KMS-11 (cell line): ENCODE data around the gene NEURL1.

ENCODE experiments used
- H2AFZ ChIP-seq: fragments of 200-600 bp; sonication (generic); 2 replicates; pipeline ENCODE4 v1.6.1; 2016; ENCODE audit warnings: antibody characterized with exemption, mixed run types, low read depth
- H3K27ac ChIP-seq: fragments of 200-600 bp; sonication (generic); 2 replicates; pipeline ENCODE4 v1.6.1; 2016; ENCODE audit warnings: mild to moderate bottlenecking, mixed run types
- H3K27me3 ChIP-seq: fragments of 200-600 bp; sonication (generic); 2 replicates; pipeline ENCODE4 v1.6.1; 2017; ENCODE audit warnings: mild to moderate bottlenecking, low read depth, mixed run types, moderate library complexity; ENCODE audit not compliant: insufficient read depth
- H3K36me3 ChIP-seq: fragments of 200-600 bp; sonication (generic); 2 replicates; pipeline ENCODE4 v1.6.1; 2017; ENCODE audit warnings: mild to moderate bottlenecking, mixed run types; ENCODE audit not compliant: insufficient read depth
- H3K4me1 ChIP-seq: fragments of 200-600 bp; sonication (generic); 2 replicates; pipeline ENCODE4 v1.6.1; 2016; ENCODE audit warnings: mild to moderate bottlenecking, low read depth, mixed run types; ENCODE audit not compliant: poor library complexity, severe bottlenecking
- H3K4me2 ChIP-seq: fragments of 200-600 bp; sonication (generic); 2 replicates; pipeline ENCODE4 v1.7.0; 2016; ENCODE audit warnings: mild to moderate bottlenecking, mixed run types
- H3K4me3 ChIP-seq: fragments of 200-600 bp; sonication (generic); IDR thresholded peaks from 2 replicates; pipeline ENCODE4 v1.6.1; 2017; ENCODE audit warnings: low read depth, low read length, mixed read lengths; ENCODE audit not compliant: insufficient read depth
- H3K79me2 ChIP-seq: fragments of 200-600 bp; sonication (generic); 2 replicates; pipeline ENCODE4 v1.6.1; 2016; ENCODE audit warnings: low read depth, mixed run types; ENCODE audit not compliant: insufficient read depth
- H3K9ac ChIP-seq: fragments of 200-600 bp; sonication (generic); 2 replicates; pipeline ENCODE4 v1.6.1; 2016; ENCODE audit warnings: mild to moderate bottlenecking, mixed run types
- H4K20me1 ChIP-seq: fragments of 200-600 bp; sonication (generic); 2 replicates; pipeline ENCODE4 v1.6.1; 2016; ENCODE audit warnings: mild to moderate bottlenecking, mixed run types; ENCODE audit not compliant: insufficient read depth
- CTCF ChIP-seq: fragments of 200-600 bp; sonication (generic); conservative IDR thresholded peaks from 2 replicates; pipeline ENCODE4 v1.6.1; 2017; ENCODE audit warnings: low read depth, mild to moderate bottlenecking, antibody characterized with exemption, low read length, moderate library complexity, mixed read lengths

Gene NEURL1

GRCh38 chr10:103613616-103614015 is 120.1 kb downstream of the NEURL1 start:
- Histone ChIP-seq H3K27ac (no peak overlapping the region), H4K20me1 (no peaks in the 10 kb centered on the region), H3K4me1 (no peaks in the 10 kb centered on the region), H3K9ac (no peak overlapping the region), H3K27me3 (no peaks in the 10 kb centered on the region), H3K4me3 (no peak overlapping the region), H3K36me3 (no peaks in the 10 kb centered on the region), H2AFZ (no peak overlapping the region), H3K4me2 (no peak overlapping the region), H3K79me2 (no peaks in the 10 kb centered on the region)
- no peak for TF ChIP-seq CTCF

GRCh38 chr10:103614306-103615158 is 121.0 kb downstream of the NEURL1 start:
- Histone ChIP-seq H3K9ac (no peak overlapping the region), H3K4me2 (no peak overlapping the region), H3K79me2 (no peaks in the 10 kb centered on the region), H3K4me1 (no peaks in the 10 kb centered on the region), H3K36me3 (no peaks in the 10 kb centered on the region), H3K4me3 (no peak overlapping the region), H2AFZ (no peak overlapping the region), H4K20me1 (no peaks in the 10 kb centered on the region), H3K27ac (no peak overlapping the region), H3K27me3 (no peaks in the 10 kb centered on the region)
- TF ChIP-seq CTCF, result no peak

- Histone ChIP-seq H3K79me2 (no peaks in the 10 kb centered on the region), H3K27me3 (no peaks in the 10 kb centered on the region), H2AFZ (no peak overlapping the region), H4K20me1 (no peaks in the 10 kb centered on the region), H3K27ac (no peak overlapping the region), H3K4me1 (no peaks in the 10 kb centered on the region), H3K9ac (no peak overlapping the region), H3K4me3 (no peak overlapping the region), H3K4me2 (no peak overlapping the region), H3K36me3 (no peaks in the 10 kb centered on the region)
- TF ChIP-seq CTCF, result no peak
Measured at GRCh38 chr10:103616705-103617601, 123.4 kb downstream of the NEURL1 start.

GRCh38 chr10:103617602-103618385 is 124.3 kb downstream of the NEURL1 start:
- Histone ChIP-seq H3K9ac (no peak overlapping the region), H3K79me2 (no peaks in the 10 kb centered on the region), H3K4me2 (no peak overlapping the region), H3K4me3 (no peak overlapping the region), H3K4me1 (no peaks in the 10 kb centered on the region), H3K27me3 (no peaks in the 10 kb centered on the region), H3K27ac (no peak overlapping the region), H3K36me3 (no peaks in the 10 kb centered on the region), H2AFZ (no peak overlapping the region), H4K20me1 (no peaks in the 10 kb centered on the region)
- TF ChIP-seq CTCF, result no peak
